ENCODE results near the gene TMEM220. TPM values are rescaled to one million over a fixed set of nuclear protein-coding genes. Genes with fewer than 3 reads are reported as not detected.

TMEM220 gene
- total RNA-seq, 2 donors from 2014 or later: 1.4 to 10.9 TPM

- Histone ChIP-seq H3K4me1 (ENCODE audit: control insufficient read depth, insufficient read depth, low read length) (no peaks in the 10 kb centered on the region), H3K4me3 (ENCODE audit: low read length) (no peak overlapping the region), H3K27me3 (ENCODE audit: control insufficient read depth, insufficient read depth, low read length, poor library complexity, severe bottlenecking) (no peaks in the 10 kb centered on the region), H3K36me3 (ENCODE audit: control insufficient read depth, insufficient read depth, low read length) (peaks cover 32% of the 10 kb centered on the region), H3K9me3 (ENCODE audit: control insufficient read depth, low read length) (no peaks in the 10 kb centered on the region), H3K9ac (ENCODE audit: extremely low read depth, low read length, poor library complexity, severe bottlenecking) (no peak overlapping the region), H3K27ac (ENCODE audit: low read depth, low read length) (no peak overlapping the region)
- 93 to 100% methylated on average over 3 to 4 of the region's 4 CpGs for WGBS, 2 experiments (ENCODE audit: insufficient coverage in 1 of 2, insufficient read length in 1 of 2)
- DNase-seq: no peak
- H3K4me1 Mint-ChIP-seq: no peaks in the 10 kb centered on the region
- no peak overlapping the region for H3K27ac Mint-ChIP-seq
- peaks cover 45% of the 10 kb centered on the region for H3K36me3 Mint-ChIP-seq (ENCODE audit: low read depth)
- no peaks in the 10 kb centered on the region for H3K9me3 Mint-ChIP-seq
- H3K27me3 Mint-ChIP-seq (ENCODE audit: insufficient read depth): no peaks in the 10 kb centered on the region
- no peak overlapping the region for H3K4me3 Mint-ChIP-seq
- no peak for TF ChIP-seq CTCF (conservative IDR thresholded peaks at IDR 0.05)
Observed at GRCh38 chr17:10674704-10675103, 55.1 kb downstream of the TMEM220 start.

- no peaks in the 10 kb centered on the region for H3K4me1 ChIP-seq (ENCODE audit: control insufficient read depth, insufficient read depth, low read length)
- Mint-ChIP-seq H3K27me3 (ENCODE audit: insufficient read depth) (no peaks in the 10 kb centered on the region), H3K4me1 (no peaks in the 10 kb centered on the region), H3K4me3 (no peak overlapping the region), H3K27ac (peak overlapping the region; percentile 30), H3K9me3 (no peaks in the 10 kb centered on the region), H3K36me3 (ENCODE audit: low read depth) (peaks cover 34% of the 10 kb centered on the region)
- H3K4me3 ChIP-seq (ENCODE audit: low read length): no peak overlapping the region
- no peak overlapping the region for H3K9ac ChIP-seq (ENCODE audit: extremely low read depth, low read length, poor library complexity, severe bottlenecking)
- H3K36me3 ChIP-seq (ENCODE audit: control insufficient read depth, insufficient read depth, low read length): peaks cover 32% of the 10 kb centered on the region
- H3K27ac ChIP-seq (ENCODE audit: low read depth, low read length): no peak overlapping the region
- no peaks in the 10 kb centered on the region for H3K27me3 ChIP-seq (ENCODE audit: control insufficient read depth, insufficient read depth, low read length, poor library complexity, severe bottlenecking)
- TF ChIP-seq CTCF (conservative IDR thresholded peaks at IDR 0.05): no peak
- no peaks in the 10 kb centered on the region for H3K9me3 ChIP-seq (ENCODE audit: control insufficient read depth, low read length)
- no peak for DNase-seq
- 94 to 95% methylated on average over 11 to 12 of the region's 12 CpGs for WGBS, 2 experiments (ENCODE audit: insufficient coverage in 1 of 2, insufficient read length in 1 of 2)
Observed at GRCh38 chr17:10673312-10673711, 56.5 kb downstream of the TMEM220 start.

GRCh38 chr17:10668775-10669174 lies 61.0 kb downstream of the TMEM220 start:
- H3K27ac ChIP-seq (ENCODE audit: low read depth, low read length): no peak overlapping the region
- DNase-seq: no peak
- no peaks in the 10 kb centered on the region for H3K27me3 ChIP-seq (ENCODE audit: control insufficient read depth, insufficient read depth, low read length, poor library complexity, severe bottlenecking)
- Mint-ChIP-seq H3K4me3 (no peak overlapping the region), H3K27ac (no peak overlapping the region), H3K4me1 (no peaks in the 10 kb centered on the region), H3K9me3 (no peaks in the 10 kb centered on the region), H3K27me3 (ENCODE audit: insufficient read depth) (no peaks in the 10 kb centered on the region), H3K36me3 (ENCODE audit: low read depth) (peaks cover 3% of the 10 kb centered on the region)
- H3K36me3 ChIP-seq (ENCODE audit: control insufficient read depth, insufficient read depth, low read length): no peaks in the 10 kb centered on the region
- H3K4me1 ChIP-seq (ENCODE audit: control insufficient read depth, insufficient read depth, low read length): no peaks in the 10 kb centered on the region
- H3K9me3 ChIP-seq (ENCODE audit: control insufficient read depth, low read length): no peaks in the 10 kb centered on the region
- no peak overlapping the region for H3K4me3 ChIP-seq (ENCODE audit: low read length)
- H3K9ac ChIP-seq (ENCODE audit: extremely low read depth, low read length, poor library complexity, severe bottlenecking): no peak overlapping the region
- TF ChIP-seq CTCF (conservative IDR thresholded peaks at IDR 0.05): no peak
- 100% methylated on average over 1 of the region's 1 CpG; no CpG with 5 or more reads in 1 of the 2 experiments for WGBS, 2 experiments (ENCODE audit: insufficient coverage in 1 of 2, insufficient read length in 1 of 2)
